GM19099 (cell line): ENCODE results near the gene G6PC3.

ENCODE experiments used
- POLR2A ChIP-seq: IDR thresholded peaks from 3 replicates; pipeline ENCODE4 v1.6.1; 2011; ENCODE audit warnings: low read depth; ENCODE audit not compliant: insufficient read length; ENCODE audit errors: extremely low read depth

Gene G6PC3

GRCh38 chr17:44091200-44091997 lies 20.9 kb downstream of the G6PC3 start:
- no peak for TF ChIP-seq POLR2A

- no peak for TF ChIP-seq POLR2A
Observed at GRCh38 chr17:44092051-44092450, 21.5 kb downstream of the G6PC3 start.

- TF ChIP-seq POLR2A: no peak
Observed at GRCh38 chr17:44093231-44093900, 22.8 kb downstream of the G6PC3 start.

GRCh38 chr17:44094701-44095387 lies 24.3 kb downstream of the G6PC3 start:
- TF ChIP-seq POLR2A: no peak

GRCh38 chr17:44095388-44095646 lies 24.8 kb downstream of the G6PC3 start:
- TF ChIP-seq POLR2A: no peak

GRCh38 chr17:44095647-44096496 lies 25.3 kb downstream of the G6PC3 start:
- no peak for TF ChIP-seq POLR2A

GRCh38 chr17:44097110-44097958 lies 26.8 kb downstream of the G6PC3 start:
- TF ChIP-seq POLR2A: no peak

GRCh38 chr17:44102849-44103622 lies 32.5 kb downstream of the G6PC3 start:
- no peak for TF ChIP-seq POLR2A

GRCh38 chr17:44105483-44105882 lies 34.9 kb downstream of the G6PC3 start:
- no peak for TF ChIP-seq POLR2A

- TF ChIP-seq POLR2A: no peak
Observed at GRCh38 chr17:44105941-44106340, 35.4 kb downstream of the G6PC3 start.

GRCh38 chr17:44106801-44107200 lies 36.3 kb downstream of the G6PC3 start:
- TF ChIP-seq POLR2A: no peak

GRCh38 chr17:44108440-44109311 lies 38.1 kb downstream of the G6PC3 start:
- no peak for TF ChIP-seq POLR2A

- no peak for TF ChIP-seq POLR2A
Observed at GRCh38 chr17:44109312-44109630, 38.7 kb downstream of the G6PC3 start.
